Skeletal muscle cell (primary cell): ENCODE data around the gene DENND1B.
"Not testable (repeated sequence)": the region's sequence is repeated elsewhere in the genome, so short reads cannot be mapped to it uniquely, and the experiment has no call there.

ENCODE experiments used
- DNase-seq: peaks from one replicate; pipeline ENCODE4 v3.0.0-alpha.2; 2010; ENCODE audit warnings: low read depth
- H3K4me3 ChIP-seq: 2 replicates; pipeline ENCODE4 v1.5.1; 2011; ENCODE audit warnings: low read depth, mild to moderate bottlenecking, control low read depth, low read length, moderate library complexity

Gene DENND1B

DNA sequence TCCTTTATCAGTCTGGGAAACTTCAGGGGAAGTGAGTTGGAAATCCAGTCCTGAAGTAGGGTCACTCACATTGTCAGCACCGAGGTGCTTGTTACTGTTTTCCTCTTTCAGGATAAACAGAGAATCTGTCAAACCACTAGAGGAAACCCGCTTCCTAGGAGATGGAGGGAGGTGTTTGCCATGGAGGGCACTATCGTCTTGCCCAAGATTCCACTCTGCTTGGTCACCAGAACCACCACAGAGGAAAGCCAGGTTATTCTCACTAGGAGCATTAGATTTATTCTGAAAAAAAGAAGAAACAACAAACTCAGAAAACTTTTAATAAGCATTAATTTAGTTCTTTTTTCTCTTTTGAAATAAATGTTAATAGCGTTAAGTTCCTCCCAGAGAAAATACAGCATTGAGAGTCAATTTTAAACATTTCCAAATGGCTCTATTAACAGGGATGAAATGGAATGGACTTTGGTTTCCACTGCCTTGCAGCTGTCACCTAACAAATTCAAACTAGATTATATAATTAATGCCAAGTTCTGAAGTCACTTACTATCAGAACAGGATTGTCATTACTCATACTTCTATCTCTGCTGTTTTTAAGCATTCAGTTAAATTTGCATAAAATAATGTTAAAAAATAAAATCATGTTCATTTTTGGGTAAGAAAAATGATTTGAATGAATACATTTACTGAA, 264.4 kb downstream of the DENND1B start:
- no peak for DNase-seq
- H3K4me3 ChIP-seq, result no peak overlapping the region

- no peak for DNase-seq
- no peak overlapping the region for H3K4me3 ChIP-seq
These were observed 278.6 kb downstream of the DENND1B start for GRCh38 chr1:197496722-197497121.

GRCh38 chr1:197491505-197491904, 283.8 kb downstream of the DENND1B start:
- H3K4me3 ChIP-seq, DNase-seq: not testable (repeated sequence)

- no peak overlapping the region for H3K4me3 ChIP-seq
- DNase-seq, result peak; percentile 23
These were observed 288.3 kb downstream of the DENND1B start for GRCh38 chr1:197486946-197487345.

- no peak overlapping the region for H3K4me3 ChIP-seq
- DNase-seq, result no peak
These were observed 289.5 kb downstream of the DENND1B start for GRCh38 chr1:197485790-197486189.

DNA sequence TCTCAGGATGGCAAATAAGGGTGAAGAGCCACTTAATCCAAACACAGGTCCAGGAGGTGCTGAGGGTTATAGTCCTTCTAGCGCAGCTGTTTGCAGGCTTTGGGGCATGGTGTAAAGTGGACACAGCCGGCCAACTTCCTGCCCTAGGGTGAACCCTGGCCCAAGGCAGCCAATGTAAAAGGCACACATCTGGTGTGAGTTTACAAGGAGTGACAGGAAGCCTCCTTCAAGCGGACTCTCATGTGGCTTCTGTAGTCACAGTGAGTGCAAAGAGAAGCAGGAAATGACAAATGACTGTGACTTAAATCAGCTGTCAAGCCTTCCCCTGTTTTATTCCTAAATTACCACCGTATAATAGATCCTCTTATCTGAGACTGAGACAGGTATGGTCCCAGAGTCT, 294.2 kb downstream of the DENND1B start:
- no peak overlapping the region for H3K4me3 ChIP-seq
- DNase-seq, result no peak

GRCh38 chr1:197480446-197480845, 294.8 kb downstream of the DENND1B start:
- no peak overlapping the region for H3K4me3 ChIP-seq
- DNase-seq, result no peak

GRCh38 chr1:197472141-197472540, 303.1 kb downstream of the DENND1B start:
- DNase-seq, result no peak
- no peak overlapping the region for H3K4me3 ChIP-seq

DNA sequence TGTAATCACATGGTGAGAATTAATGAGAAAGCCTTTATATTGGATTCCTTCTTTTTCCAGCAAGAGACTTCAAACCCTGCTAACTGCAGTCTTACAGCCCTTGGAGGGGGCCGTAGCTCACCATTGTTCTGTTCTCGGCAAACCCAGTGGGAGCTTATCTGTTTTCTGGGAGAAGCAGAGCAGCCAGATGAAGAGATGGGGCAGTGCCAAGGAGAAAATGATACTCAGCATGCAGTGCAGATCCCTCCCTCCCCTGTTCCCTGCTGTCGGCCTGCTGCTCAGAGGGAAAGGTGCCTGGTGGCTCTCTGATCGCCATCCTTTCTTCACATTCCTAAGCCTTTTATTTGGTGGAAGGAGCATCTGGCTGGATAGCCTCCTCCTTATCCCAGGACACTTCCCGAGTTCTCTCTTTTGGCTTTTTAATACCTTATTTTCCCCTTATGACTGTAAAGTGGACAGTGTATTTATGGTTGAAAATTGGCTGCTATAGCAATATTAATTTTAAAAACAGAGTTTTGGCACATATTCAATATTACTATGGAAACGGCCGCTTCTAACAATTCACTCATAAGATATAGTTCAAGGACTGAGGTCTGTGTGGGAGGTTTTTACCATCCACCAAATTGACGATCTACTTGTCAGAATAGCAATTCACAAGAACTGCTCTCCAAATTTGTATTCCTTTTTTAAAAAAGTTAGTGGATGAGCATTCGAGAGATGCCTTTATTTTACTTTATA, 303.9 kb downstream of the DENND1B start:
- no peak overlapping the region for H3K4me3 ChIP-seq
- no peak for DNase-seq

- no peak for DNase-seq
- no peak overlapping the region for H3K4me3 ChIP-seq
These were observed 304.9 kb downstream of the DENND1B start for GRCh38 chr1:197470330-197470729.

DNA sequence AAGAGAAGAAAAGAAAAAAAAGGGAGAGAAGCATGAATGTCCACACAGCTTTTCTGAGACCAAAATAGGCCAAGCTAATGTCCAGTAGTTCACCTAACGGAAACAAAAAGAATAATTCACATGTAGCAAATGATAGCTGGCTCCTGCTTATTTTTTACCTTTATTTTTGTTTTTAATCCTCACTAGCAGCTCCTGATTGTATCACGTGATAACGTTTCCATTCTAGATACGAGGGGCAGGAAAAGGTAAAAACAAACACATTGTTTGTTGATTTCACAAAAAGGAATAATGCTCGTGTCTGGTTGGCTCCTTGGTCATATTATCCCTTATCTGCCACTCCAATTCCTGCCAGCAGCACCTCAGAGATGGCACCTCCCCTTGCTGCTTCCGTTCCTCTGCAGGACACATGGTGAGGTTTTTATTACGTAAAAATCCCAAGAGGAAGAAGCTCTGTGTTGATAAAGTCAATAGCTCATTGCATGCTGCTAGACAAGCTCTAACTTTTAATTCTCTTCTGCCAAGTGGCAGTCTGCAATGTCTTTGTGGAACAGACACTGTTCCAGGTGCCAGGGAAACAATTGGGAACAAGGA, 305.6 kb downstream of the DENND1B start:
- no peak overlapping the region for H3K4me3 ChIP-seq
- DNase-seq, result no peak

GRCh38 chr1:197468543-197469175, 306.6 kb downstream of the DENND1B start:
- no peak overlapping the region for H3K4me3 ChIP-seq
- DNase-seq, result no peak

- peak; percentile 56 for DNase-seq
- no peak overlapping the region for H3K4me3 ChIP-seq
These were observed 307.4 kb downstream of the DENND1B start for GRCh38 chr1:197467881-197468280.

DNA sequence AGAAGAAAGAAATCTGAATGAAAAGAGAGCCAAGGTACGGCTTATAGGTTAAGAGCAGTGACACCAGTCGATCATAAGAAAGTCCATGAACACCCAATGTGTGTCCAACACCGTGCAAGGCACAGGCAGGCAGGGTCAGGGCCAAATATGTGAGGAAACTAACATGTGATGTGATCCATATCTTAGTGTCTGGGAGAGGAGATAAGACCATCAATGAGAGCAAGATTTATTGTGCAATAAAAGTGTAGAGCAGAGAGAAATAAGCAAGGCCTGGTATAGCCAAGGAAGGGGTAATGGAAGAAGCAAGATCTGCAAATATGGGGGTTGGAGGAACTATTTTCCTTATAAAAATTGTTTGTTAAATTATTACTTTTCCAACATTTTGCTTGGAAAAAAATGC, 308.5 kb downstream of the DENND1B start:
- H3K4me3 ChIP-seq, result no peak overlapping the region
- no peak for DNase-seq

- H3K4me3 ChIP-seq, result no peak overlapping the region
- DNase-seq, result no peak
These were observed 309.6 kb downstream of the DENND1B start for GRCh38 chr1:197465528-197466327.

DNA sequence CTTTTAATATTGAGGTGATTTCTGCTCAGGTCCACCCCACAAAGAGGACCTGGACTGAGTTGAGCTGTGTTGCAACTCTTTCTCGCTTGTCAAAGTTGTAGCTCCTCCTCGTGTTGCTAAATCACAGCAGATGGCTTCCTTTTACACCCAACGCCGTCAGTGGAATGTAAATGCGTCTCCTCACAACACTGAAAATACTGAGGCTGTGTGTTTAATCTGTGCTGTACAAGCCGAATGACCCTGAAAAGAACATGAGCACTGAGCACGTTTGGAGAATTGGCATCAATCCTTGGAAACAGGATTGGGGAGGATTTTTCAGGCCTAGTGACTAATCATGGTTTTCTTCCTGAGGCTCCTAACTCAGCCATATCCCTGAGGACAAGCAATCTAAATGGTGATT, 311.2 kb downstream of the DENND1B start:
- no peak overlapping the region for H3K4me3 ChIP-seq
- peak; percentile 97 for DNase-seq

- H3K4me3 ChIP-seq, result no peak overlapping the region
- DNase-seq, result no peak
These were observed 312.1 kb downstream of the DENND1B start for GRCh38 chr1:197463142-197463541.

- no peak overlapping the region for H3K4me3 ChIP-seq
- DNase-seq, result no peak
These were observed 312.7 kb downstream of the DENND1B start for GRCh38 chr1:197462539-197462938.
